DOHH2 (cell line): ENCODE data around the gene SESN2.

Experiments
- H3F3A ChIP-seq: fragments of 200-600 bp; sonication (generic), shearing (Covaris generic); 2 replicates; pipeline ENCODE4 v1.6.0; 2016; ENCODE audit warnings: antibody characterized with exemption, mild to moderate bottlenecking; ENCODE audit not compliant: control insufficient read depth, insufficient read depth
- H3K27ac ChIP-seq: fragments of 200-600 bp; sonication (generic); 2 replicates; pipeline ENCODE4 v1.5.1; 2014; ENCODE audit warnings: low read depth, mild to moderate bottlenecking, low read length, moderate library complexity
- H3K27me3 ChIP-seq: fragments of 200-600 bp; sonication (generic); 2 replicates; pipeline ENCODE4 v1.6.1; 2014; ENCODE audit warnings: mild to moderate bottlenecking, low read length, mixed read lengths; ENCODE audit not compliant: control insufficient read depth
- H3K36me3 ChIP-seq: fragments of 200-600 bp; sonication (generic); 2 replicates; pipeline ENCODE4 v1.6.1; 2014; ENCODE audit warnings: mild to moderate bottlenecking, low read length, moderate library complexity, mixed read lengths; ENCODE audit not compliant: control insufficient read depth
- H3K4me1 ChIP-seq: fragments of 200-600 bp; sonication (generic); 2 replicates; pipeline ENCODE4 v1.6.1; 2014; ENCODE audit warnings: mild to moderate bottlenecking, low read length, mixed read lengths; ENCODE audit not compliant: control insufficient read depth
- H3K4me2 ChIP-seq: fragments of 200-600 bp; sonication (generic); 2 replicates; pipeline ENCODE4 v1.6.0; 2014; ENCODE audit warnings: mild to moderate bottlenecking, low read length, moderate library complexity
- H3K4me3 ChIP-seq: fragments of 200-600 bp; sonication (generic); 2 replicates; pipeline ENCODE4 v1.5.1; 2014; ENCODE audit warnings: mild to moderate bottlenecking, low read length, mixed read lengths
- H3K79me2 ChIP-seq: fragments of 200-600 bp; sonication (generic); 2 replicates; pipeline ENCODE4 v1.6.1; 2014; ENCODE audit warnings: mild to moderate bottlenecking, low read length, mixed read lengths; ENCODE audit not compliant: control insufficient read depth
- H3K9me2 ChIP-seq: fragments of 200-600 bp; sonication (generic); replicated peaks from 2 replicates; pipeline ENCODE4 v1.6.1; 2014; ENCODE audit warnings: mild to moderate bottlenecking, low read length, mixed read lengths; ENCODE audit not compliant: control insufficient read depth
- H3K9me3 ChIP-seq: fragments of 200-600 bp; sonication (generic); 2 replicates; pipeline ENCODE4 v1.6.1; 2014; ENCODE audit warnings: antibody characterized with exemption, low read length, mixed read lengths; ENCODE audit not compliant: control insufficient read depth, insufficient read depth
- H4K20me1 ChIP-seq: fragments of 200-600 bp; sonication (generic); 2 replicates; pipeline ENCODE4 v1.6.0; 2014; ENCODE audit warnings: low read depth, mild to moderate bottlenecking, antibody characterized with exemption, low read length, moderate library complexity; ENCODE audit not compliant: control insufficient read depth, insufficient read depth
- EZH2phosphoT487 ChIP-seq: fragments of 200-600 bp; sonication (generic); IDR thresholded peaks from 2 replicates; pipeline ENCODE4 v1.6.1; 2017; ENCODE audit warnings: borderline replicate concordance, mild to moderate bottlenecking, antibody characterized with exemption, low read length, moderate library complexity, mixed read lengths
- TF ChIP-seq, protein P1 (sequence below): fragments of 200-600 bp; sonication (generic); IDR thresholded peaks from one replicate; pipeline ENCODE4 v1.5.1; 2014; ENCODE audit warnings: antibody characterized with exemption, mild to moderate bottlenecking, low read depth, low read length; ENCODE audit not compliant: poor library complexity, severe bottlenecking

Gene SESN2

DNA sequence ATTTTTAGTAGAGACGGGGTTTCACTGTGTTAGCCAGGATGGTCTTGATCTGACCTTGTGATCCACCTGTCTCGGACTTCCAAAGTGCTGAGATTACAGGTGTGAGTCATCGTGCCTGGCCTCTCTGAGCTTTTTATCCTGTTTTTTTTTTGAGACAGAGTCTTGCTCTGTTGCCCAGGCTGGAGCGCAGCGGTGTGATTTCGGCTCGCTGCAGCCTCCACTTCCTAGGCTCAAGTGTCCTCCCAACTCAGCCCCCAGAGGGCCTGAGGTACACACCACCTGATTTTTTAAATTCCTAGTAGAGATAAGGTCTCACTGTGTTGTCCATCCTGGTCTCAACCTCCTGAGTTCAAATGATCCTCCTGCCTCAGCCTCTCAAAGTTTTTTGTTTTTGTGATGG is 20.4 kb downstream of the SESN2 start:
- no peaks in the 10 kb centered on the region for H3K9me2 ChIP-seq
- no peaks in the 10 kb centered on the region for H3K27me3 ChIP-seq
- TF ChIP-seq, protein P1, sequence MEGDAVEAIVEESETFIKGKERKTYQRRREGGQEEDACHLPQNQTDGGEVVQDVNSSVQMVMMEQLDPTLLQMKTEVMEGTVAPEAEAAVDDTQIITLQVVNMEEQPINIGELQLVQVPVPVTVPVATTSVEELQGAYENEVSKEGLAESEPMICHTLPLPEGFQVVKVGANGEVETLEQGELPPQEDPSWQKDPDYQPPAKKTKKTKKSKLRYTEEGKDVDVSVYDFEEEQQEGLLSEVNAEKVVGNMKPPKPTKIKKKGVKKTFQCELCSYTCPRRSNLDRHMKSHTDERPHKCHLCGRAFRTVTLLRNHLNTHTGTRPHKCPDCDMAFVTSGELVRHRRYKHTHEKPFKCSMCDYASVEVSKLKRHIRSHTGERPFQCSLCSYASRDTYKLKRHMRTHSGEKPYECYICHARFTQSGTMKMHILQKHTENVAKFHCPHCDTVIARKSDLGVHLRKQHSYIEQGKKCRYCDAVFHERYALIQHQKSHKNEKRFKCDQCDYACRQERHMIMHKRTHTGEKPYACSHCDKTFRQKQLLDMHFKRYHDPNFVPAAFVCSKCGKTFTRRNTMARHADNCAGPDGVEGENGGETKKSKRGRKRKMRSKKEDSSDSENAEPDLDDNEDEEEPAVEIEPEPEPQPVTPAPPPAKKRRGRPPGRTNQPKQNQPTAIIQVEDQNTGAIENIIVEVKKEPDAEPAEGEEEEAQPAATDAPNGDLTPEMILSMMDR = no peak
- no peak for TF ChIP-seq EZH2phosphoT487
- H3K27ac ChIP-seq = no peak overlapping the region
- H3K79me2 ChIP-seq = no peaks in the 10 kb centered on the region
- H3K4me1 ChIP-seq = no peaks in the 10 kb centered on the region
- no peak overlapping the region for H3K4me2 ChIP-seq
- no peak overlapping the region for H3K4me3 ChIP-seq
- H3F3A ChIP-seq = no peaks in the 10 kb centered on the region
- H3K36me3 ChIP-seq = peaks cover 14% of the 10 kb centered on the region
- H3K9me3 ChIP-seq = no peaks in the 10 kb centered on the region
- no peaks in the 10 kb centered on the region for H4K20me1 ChIP-seq

DNA sequence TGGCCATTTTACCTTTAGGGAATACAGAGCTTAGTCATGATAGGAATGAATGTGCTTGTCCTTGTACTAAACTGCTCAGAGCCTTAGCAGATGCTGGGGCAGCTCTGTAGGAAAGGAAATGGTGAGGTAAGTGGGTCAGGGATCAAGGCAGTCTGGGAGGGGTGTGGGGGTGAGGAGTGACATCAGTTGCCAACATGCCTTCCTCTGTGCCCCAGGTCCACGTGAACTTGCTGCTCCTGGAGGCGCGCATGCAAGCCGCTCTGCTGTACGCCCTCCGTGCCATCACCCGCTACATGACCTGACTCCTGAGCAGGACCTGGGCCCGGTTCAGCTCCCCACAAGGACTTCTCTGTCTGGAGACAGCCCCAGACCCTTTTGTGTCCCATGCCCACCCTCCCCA is 21.2 kb downstream of the SESN2 start:
- H3K79me2 ChIP-seq = no peaks in the 10 kb centered on the region
- H3F3A ChIP-seq = no peaks in the 10 kb centered on the region
- no peak overlapping the region for H3K4me3 ChIP-seq
- H3K9me2 ChIP-seq = no peaks in the 10 kb centered on the region
- peaks cover 14% of the 10 kb centered on the region for H3K36me3 ChIP-seq
- H4K20me1 ChIP-seq = no peaks in the 10 kb centered on the region
- H3K9me3 ChIP-seq = no peaks in the 10 kb centered on the region
- no peaks in the 10 kb centered on the region for H3K27me3 ChIP-seq
- TF ChIP-seq, protein P1 = no peak
- TF ChIP-seq EZH2phosphoT487 = no peak
- H3K4me1 ChIP-seq = no peaks in the 10 kb centered on the region
- no peak overlapping the region for H3K4me2 ChIP-seq
- no peak overlapping the region for H3K27ac ChIP-seq

DNA sequence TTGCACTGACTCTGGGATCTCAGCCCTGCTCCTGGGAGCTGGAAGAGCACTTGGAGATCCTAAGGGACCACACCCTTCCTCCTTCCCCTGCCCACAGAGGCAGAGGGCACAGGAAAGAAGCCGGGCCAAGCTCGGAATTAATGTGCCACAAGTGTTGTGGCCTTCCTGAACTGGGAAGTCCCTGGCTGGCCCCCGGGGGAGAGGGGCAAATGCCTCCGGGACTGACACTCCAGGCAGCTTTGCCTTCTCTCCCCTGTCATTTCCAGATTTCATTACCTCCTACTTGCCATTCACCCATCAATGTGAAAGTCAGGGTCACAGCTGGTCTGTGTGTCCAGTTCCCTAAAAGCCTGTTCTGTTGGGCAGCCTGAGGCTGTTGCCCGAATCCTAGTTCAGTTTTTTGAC is 21.7 kb downstream of the SESN2 start:
- H3K9me3 ChIP-seq = no peaks in the 10 kb centered on the region
- no peak overlapping the region for H3K4me2 ChIP-seq
- H3K9me2 ChIP-seq = no peaks in the 10 kb centered on the region
- no peaks in the 10 kb centered on the region for H3K4me1 ChIP-seq
- H3K4me3 ChIP-seq = no peak overlapping the region
- H3F3A ChIP-seq = no peaks in the 10 kb centered on the region
- H4K20me1 ChIP-seq = no peaks in the 10 kb centered on the region
- H3K79me2 ChIP-seq = no peaks in the 10 kb centered on the region
- no peaks in the 10 kb centered on the region for H3K27me3 ChIP-seq
- no peak for TF ChIP-seq EZH2phosphoT487
- TF ChIP-seq, protein P1 = no peak
- peaks cover 14% of the 10 kb centered on the region for H3K36me3 ChIP-seq
- H3K27ac ChIP-seq = no peak overlapping the region
